Left lobe of liver (tissue), 2 donors: Measurements from ENCODE around the gene DCAF8L1. TPM values are rescaled to one million over a fixed set of nuclear protein-coding genes. Genes with fewer than 3 reads are reported as not detected.
"Not testable (repeated sequence)": the region's sequence is repeated elsewhere in the genome, so short reads cannot be mapped to it uniquely, and the experiment has no call there.

Source experiments
- ATAC-seq: fragments of 200-7000 bp; cut with Tn5 transposase; one replicate; pipeline ENCODE4 v1.9.1; 2020; ENCODE audit warnings: mild to moderate bottlenecking, moderate library complexity
- DNase-seq: peaks from one replicate; pipeline ENCODE4 v3.0.0-alpha.2; 2020; ENCODE audit warnings: low spot score
- total RNA-seq: library from RNA; stranded (reverse); gene quantifications from one replicate; pipeline ENCODE4 v1.2.1, GENCODE V29; 2021
- donor health status: DM: no; HTN: no; CAD: no; lungs with moderate emphysema.
- donor health status: DM: no; HTN: yes; CAD: no.

The DCAF8L1 gene
- not detected for total RNA-seq

- no peak for ATAC-seq
- no peak for DNase-seq
These were observed at the start of gene DCAF8L1 for GRCh38 chrX:27981349-27981748. Gene DCAF8L1, minus strand, starts transcription at chrX:27981449. Its CDS starts 115 bp downstream, at chrX:27981334.

DNA sequence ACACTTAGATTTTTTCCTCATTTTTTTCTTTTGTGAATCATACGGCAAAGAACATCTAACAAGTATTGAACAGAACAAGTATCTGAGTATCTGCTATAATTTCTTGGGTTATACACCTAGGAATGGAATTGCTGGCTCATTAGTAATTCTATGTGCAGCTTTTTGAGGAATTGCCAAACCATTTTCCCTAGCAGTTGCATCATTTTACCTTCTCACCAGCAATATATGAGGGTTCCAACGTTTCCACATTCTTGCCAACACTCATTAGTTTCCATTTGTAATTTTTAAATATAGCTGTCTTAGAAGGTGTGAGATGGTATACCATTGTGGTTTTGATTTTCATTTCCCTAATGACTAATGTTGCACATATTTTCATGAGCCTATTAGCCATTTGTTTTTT lies 41.1 kb upstream of the DCAF8L1 start:
- ATAC-seq (no peak), DNase-seq (no peak)

- ATAC-seq, result no peak
- DNase-seq, result no peak
These were observed 35.6 kb upstream of the DCAF8L1 start for GRCh38 chrX:28016823-28017222.

- DNase-seq (no peak), ATAC-seq (no peak)
These were observed 34.7 kb upstream of the DCAF8L1 start for GRCh38 chrX:28015993-28016392.

- ATAC-seq (no peak), DNase-seq (no peak)
These were observed 29.6 kb upstream of the DCAF8L1 start for GRCh38 chrX:28010875-28011274.

DNA sequence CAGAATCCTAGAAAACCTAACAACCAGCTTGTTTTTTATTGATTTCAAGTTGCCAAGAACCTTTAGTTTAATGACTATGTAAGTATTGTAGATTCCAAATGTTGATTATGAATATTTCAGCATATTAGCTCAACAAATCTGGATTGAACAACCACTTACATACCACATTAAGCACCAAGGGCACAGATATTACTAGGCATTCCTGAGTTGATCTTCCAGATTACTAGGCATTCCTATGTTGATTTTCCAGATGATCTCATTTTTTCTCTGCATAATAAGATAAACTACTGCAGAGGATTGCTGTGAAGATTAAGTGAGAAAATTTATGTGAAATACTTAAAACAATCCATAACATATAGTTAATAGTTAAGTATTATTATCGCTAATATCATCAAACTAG lies 17.4 kb upstream of the DCAF8L1 start:
- DNase-seq, result no peak
- ATAC-seq, result no peak

DNA sequence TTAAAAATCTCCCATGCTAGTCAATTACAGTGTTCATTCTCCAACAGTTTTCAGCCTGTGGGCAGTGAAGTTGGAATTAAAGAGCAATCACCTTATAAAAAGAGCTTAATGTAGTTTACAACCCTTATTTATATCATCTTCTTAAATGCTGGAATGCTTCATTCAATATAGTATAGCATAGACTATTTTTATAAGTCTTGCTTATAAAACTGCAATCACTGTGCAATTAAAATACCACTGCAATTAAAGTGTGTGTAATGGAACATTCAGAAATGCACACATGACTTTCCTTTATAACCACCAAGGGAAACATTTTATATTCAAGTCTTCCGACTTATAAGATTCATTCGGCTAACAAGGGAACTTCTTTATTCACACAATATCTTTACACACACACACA lies 16.4 kb upstream of the DCAF8L1 start:
- ATAC-seq, result no peak
- DNase-seq, result no peak

GRCh38 chrX:27996132-27996531 lies 14.9 kb upstream of the DCAF8L1 start:
- DNase-seq, result no peak
- ATAC-seq, result no peak

DNA sequence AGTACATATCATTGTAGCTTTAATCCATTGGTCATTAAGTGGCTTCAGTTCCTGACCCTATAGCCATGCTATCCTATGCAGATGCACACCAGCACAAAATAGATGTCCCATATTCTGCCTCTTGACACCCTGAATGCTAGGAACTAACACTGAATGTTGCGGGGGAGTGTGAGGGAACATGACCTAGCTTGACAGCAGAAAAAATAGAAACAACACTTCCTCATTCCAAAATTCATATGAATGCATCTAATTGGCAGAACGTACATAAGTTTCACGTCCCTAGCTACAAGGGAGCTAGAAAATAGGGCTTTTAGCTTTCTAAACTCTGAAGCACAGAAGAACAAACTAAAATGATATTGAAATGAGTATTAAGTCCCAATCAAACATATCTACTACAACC lies 14.4 kb upstream of the DCAF8L1 start:
- ATAC-seq (no peak), DNase-seq (no peak)

DNA sequence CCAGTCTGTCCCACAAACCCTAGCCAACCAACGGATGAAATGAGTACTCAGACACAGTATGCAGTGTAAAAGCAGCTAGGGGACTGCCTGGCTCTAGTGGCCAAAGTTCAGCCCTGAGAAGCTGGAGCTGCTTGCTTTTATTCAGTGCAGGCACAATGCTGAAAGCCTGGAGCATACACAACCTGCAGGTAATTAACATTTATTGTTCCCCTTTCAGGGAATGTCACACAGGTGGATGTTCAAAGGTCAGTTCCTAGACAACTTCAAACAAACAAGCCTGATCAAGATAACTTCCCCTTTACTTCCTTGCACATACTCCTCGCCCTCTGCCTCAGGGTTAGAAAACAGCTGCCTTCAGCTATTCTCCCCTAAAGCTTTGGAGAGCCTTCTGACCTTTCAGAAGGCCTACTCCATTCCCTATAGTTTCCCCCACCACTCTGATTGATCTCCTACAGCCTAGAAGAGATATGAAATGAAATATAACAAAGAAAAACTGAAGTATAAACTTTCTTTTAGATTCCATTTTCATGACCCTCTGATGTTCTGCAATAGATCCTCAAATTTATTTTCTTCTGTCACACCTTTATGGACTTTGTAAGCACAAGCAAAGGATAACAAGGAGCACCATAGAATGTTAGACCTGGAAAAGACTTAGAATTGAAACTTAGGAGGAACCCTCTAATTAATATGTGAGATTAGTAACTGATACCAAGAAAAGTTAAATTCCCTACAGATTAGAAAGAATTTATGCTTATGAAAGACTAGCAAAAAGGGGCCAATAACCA lies 6.8 kb upstream of the DCAF8L1 start:
- no peak for ATAC-seq
- no peak for DNase-seq

- not testable (repeated sequence) for ATAC-seq, DNase-seq
These were observed 4.3 kb downstream of the DCAF8L1 start for GRCh38 chrX:27976934-27977333.

DNA sequence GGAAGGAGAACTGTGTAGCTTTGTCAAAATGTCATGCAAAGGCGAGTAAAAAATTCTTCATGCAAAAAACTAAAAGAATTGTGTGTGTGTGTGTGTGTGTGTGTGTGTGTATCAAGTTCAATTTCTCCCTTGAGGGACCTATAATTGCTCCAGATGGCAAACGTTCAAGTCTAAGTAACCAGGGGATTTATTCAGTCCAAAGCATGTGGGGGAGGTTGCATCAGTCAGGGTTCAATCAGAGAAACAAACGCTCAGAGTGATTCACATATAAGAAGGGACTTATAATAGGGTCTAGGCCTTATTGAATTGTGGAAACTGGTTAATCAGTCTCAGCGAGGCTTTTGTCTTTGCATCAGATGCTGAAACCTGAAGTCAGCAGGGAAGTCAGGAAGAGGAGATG lies 5.0 kb downstream of the DCAF8L1 start:
- DNase-seq (no peak), ATAC-seq (no peak)

- no peak for DNase-seq
- no peak for ATAC-seq
These were observed 12.4 kb downstream of the DCAF8L1 start for GRCh38 chrX:27968878-27969277.

GRCh38 chrX:27968352-27968751 lies 12.9 kb downstream of the DCAF8L1 start:
- ATAC-seq (no peak), DNase-seq (no peak)

DNA sequence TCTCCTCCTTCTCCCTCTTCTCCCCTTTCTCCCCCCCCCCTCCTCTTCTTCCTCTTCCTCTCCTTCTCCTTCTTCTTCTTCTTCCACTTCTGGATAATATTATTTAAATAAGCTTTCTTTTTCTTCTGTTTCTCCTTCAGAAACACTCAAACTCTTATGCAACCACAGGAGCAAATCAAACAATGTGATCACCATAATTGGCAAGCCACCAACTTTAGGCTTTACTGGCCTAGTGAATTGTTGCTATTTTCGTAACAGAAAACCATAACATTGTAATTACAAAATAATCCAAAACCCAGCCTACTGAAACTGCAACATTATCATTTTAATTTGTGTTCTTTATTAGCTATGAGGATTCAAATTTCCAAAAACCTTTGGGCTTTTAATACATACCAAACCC lies 14.3 kb downstream of the DCAF8L1 start:
- DNase-seq (no peak), ATAC-seq (no peak)

DNA sequence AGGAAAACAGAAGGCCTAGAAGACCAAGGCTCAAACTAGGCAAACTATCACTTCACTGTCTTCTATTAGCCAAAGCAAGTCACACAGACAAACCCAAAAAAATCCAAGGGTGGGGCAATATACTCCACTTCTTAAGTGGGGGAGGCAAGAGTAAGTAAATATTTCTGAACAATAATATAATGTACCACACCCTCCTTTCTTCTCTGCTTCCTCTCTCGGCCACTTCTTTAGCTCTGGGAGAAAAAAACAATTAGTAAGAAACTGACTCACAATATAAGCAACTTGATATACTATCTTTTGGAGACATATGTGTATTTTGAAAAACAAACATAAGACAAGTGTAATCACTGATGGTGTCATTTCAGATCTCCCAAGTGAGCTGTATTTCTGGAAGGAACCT lies 14.8 kb downstream of the DCAF8L1 start:
- no peak for ATAC-seq
- DNase-seq, result no peak

- not testable (repeated sequence) for ATAC-seq, DNase-seq
These were observed 15.9 kb downstream of the DCAF8L1 start for GRCh38 chrX:27965348-27965747.

- DNase-seq, result no peak
- ATAC-seq, result peak; percentile 39
These were observed 16.8 kb downstream of the DCAF8L1 start for GRCh38 chrX:27964432-27964831.

- not testable (repeated sequence) for ATAC-seq
These were observed 20.8 kb downstream of the DCAF8L1 start for GRCh38 chrX:27960410-27960809.

DNA sequence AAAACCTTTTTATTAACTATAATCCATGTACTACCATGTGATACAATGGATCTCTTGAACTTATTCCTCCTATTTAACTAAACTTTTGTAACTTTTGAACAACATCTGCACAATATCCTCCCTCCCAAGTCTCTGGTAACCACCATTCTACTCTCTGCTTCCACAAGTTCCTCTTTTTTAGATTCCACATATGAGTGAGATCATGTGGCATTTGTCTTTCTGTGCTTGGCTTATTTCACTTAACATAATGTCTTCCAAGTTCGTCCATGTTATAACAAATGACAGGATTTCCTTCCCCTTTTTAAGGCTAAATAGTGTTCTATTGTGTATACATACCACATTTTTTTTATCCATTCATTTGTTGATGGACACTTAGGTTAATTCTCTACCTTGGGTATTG lies 28.1 kb downstream of the DCAF8L1 start:
- no peak for DNase-seq
- no peak for ATAC-seq

More at GRCh38 chrX:27960410-27960809, 20.8 kb downstream of the DCAF8L1 start:
- DNase-seq, result not testable (repeated sequence)

- DNase-seq (no peak), ATAC-seq (no peak)
These were observed 47.9 kb downstream of the DCAF8L1 start for GRCh38 chrX:27933361-27933760.
